ENCODE data around the gene NPB. TPM values are rescaled to one million over a fixed set of nuclear protein-coding genes. Genes with fewer than 3 reads are reported as not detected.
A peak's percentile ranks its signal among the peaks of the same experiment; 100 is the strongest.

NPB gene
- total RNA-seq, 6 experiments from 2014 or later, result 0.12 to 1.5 (median 0.87) TPM; not detected in 2

GRCh38 chr17:81911969-81912368 lies 9.9 kb downstream of the NPB start:
- intact Hi-C loops (cut with DNase I), result no loop called here
- ATAC-seq (no peak), DNase-seq (no peak)
- no peak for TF ChIP-seq POLR2A (IDR thresholded peaks at IDR 0.05)
- no peak for TF ChIP-seq CTCF (IDR thresholded peaks at IDR 0.05)
- no peaks in the 10 kb centered on the region for H3K27me3 ChIP-seq
- peaks cover 0 to 58% (median 23%) of the 10 kb centered on the region in 4 donors for H3K36me3 ChIP-seq
- H3K4me1 ChIP-seq, result peaks cover 0 to 37% (median 7%) of the 10 kb centered on the region in 4 donors
- H3K27ac ChIP-seq, result peak overlapping the region in 1 of 3 donors; percentile 45
- WGBS (ENCODE audit: insufficient coverage, low coverage, low lambda C conversion rate, missing lambda C conversion rate), result 70% methylated on average over 7 of the region's 19 CpGs
- no peaks in the 10 kb centered on the region for H3K9me3 ChIP-seq
- H3K4me3 ChIP-seq, result peak overlapping the region in 2 of 3 donors; percentile 22 to 25

- no peak for TF ChIP-seq CTCF (IDR thresholded peaks at IDR 0.05)
- TF ChIP-seq POLR2A (IDR thresholded peaks at IDR 0.05), result no peak
- DNase-seq (no peak), ATAC-seq (no peak)
- H3K27me3 ChIP-seq, result no peaks in the 10 kb centered on the region
- H3K36me3 ChIP-seq, result peaks cover 0 to 51% (median 20%) of the 10 kb centered on the region in 4 donors
- H3K27ac ChIP-seq, result no peak overlapping the region
- no peaks in the 10 kb centered on the region for H3K9me3 ChIP-seq
- H3K4me1 ChIP-seq, result peaks cover 0 to 37% (median 9%) of the 10 kb centered on the region in 4 donors
- no peak overlapping the region for H3K4me3 ChIP-seq
- WGBS (ENCODE audit: insufficient coverage, low coverage, low lambda C conversion rate, missing lambda C conversion rate), result 92% methylated on average over 23 of the region's 32 CpGs
- intact Hi-C loops (cut with DNase I), result no loop called here
Measured at GRCh38 chr17:81912441-81913309, 10.6 kb downstream of the NPB start.

- no peaks in the 10 kb centered on the region for H3K27me3 ChIP-seq
- H3K27ac ChIP-seq, result no peak overlapping the region
- no peaks in the 10 kb centered on the region for H3K9me3 ChIP-seq
- intact Hi-C loops (cut with DNase I), result no loop called here
- DNase-seq (no peak), ATAC-seq (no peak)
- H3K4me1 ChIP-seq, result peaks cover 0 to 38% (median 11%) of the 10 kb centered on the region in 4 donors
- peaks cover 0 to 42% (median 15%) of the 10 kb centered on the region in 4 donors for H3K36me3 ChIP-seq
- 92% methylated on average over 10 of the region's 31 CpGs for WGBS (ENCODE audit: insufficient coverage, low coverage, low lambda C conversion rate, missing lambda C conversion rate)
- no peak overlapping the region for H3K4me3 ChIP-seq
- TF ChIP-seq POLR2A (IDR thresholded peaks at IDR 0.05), result no peak
- TF ChIP-seq CTCF (IDR thresholded peaks at IDR 0.05), result no peak
Measured at GRCh38 chr17:81913394-81914102, 11.5 kb downstream of the NPB start.

- H3K4me3 ChIP-seq, result no peak overlapping the region
- H3K36me3 ChIP-seq, result peaks cover 0 to 35% (median 12%) of the 10 kb centered on the region in 4 donors
- no peak for ATAC-seq
- TF ChIP-seq CTCF (IDR thresholded peaks at IDR 0.05) (no peak), POLR2A (IDR thresholded peaks at IDR 0.05) (no peak)
- no peaks in the 10 kb centered on the region for H3K27me3 ChIP-seq
- peaks cover 0 to 39% (median 11%) of the 10 kb centered on the region in 4 donors for H3K4me1 ChIP-seq
- no peaks in the 10 kb centered on the region for H3K9me3 ChIP-seq
- no CpG with 5 or more reads among the region's 36 CpGs for WGBS (ENCODE audit: insufficient coverage, low coverage, low lambda C conversion rate, missing lambda C conversion rate)
- DNase-seq, result no peak
- intact Hi-C loops (cut with DNase I), result no loop called here
- H3K27ac ChIP-seq, result no peak overlapping the region
Measured at GRCh38 chr17:81914103-81914850, 12.2 kb downstream of the NPB start.
